T-helper 1 cell treated with Interleukin-12 subunit alpha and Interleukin-12 subunit beta and Interleukin-4 antibody, amounts not matched to agents 30 μg/mL and 1 μg/mL, for 36 hours (primary cell): ENCODE data around the gene C1orf159.
"Not testable (repeated sequence)": the region's sequence is repeated elsewhere in the genome, so short reads cannot be mapped to it uniquely, and the experiment has no call there.

ENCODE experiments used
- H3K27ac Mint-ChIP-seq: one replicate; pipeline ENCODE4 v1.8.0; 2021; ENCODE audit warnings: mild to moderate bottlenecking, mixed read lengths
- H3K27me3 Mint-ChIP-seq: one replicate; pipeline ENCODE4 v1.8.0; 2021; ENCODE audit warnings: low read depth, mixed read lengths
- H3K36me3 Mint-ChIP-seq: one replicate; pipeline ENCODE4 v1.8.0; 2021; ENCODE audit warnings: low read depth, mixed read lengths
- H3K4me1 Mint-ChIP-seq: one replicate; pipeline ENCODE4 v1.8.0; 2021; ENCODE audit warnings: low read depth, mixed read lengths
- H3K4me3 Mint-ChIP-seq: one replicate; pipeline ENCODE4 v1.8.0; 2021; ENCODE audit warnings: mild to moderate bottlenecking, moderate library complexity, mixed read lengths
- H3K9me3 Mint-ChIP-seq: one replicate; pipeline ENCODE4 v1.8.0; 2021; ENCODE audit warnings: mixed read lengths

C1orf159 gene

DNA sequence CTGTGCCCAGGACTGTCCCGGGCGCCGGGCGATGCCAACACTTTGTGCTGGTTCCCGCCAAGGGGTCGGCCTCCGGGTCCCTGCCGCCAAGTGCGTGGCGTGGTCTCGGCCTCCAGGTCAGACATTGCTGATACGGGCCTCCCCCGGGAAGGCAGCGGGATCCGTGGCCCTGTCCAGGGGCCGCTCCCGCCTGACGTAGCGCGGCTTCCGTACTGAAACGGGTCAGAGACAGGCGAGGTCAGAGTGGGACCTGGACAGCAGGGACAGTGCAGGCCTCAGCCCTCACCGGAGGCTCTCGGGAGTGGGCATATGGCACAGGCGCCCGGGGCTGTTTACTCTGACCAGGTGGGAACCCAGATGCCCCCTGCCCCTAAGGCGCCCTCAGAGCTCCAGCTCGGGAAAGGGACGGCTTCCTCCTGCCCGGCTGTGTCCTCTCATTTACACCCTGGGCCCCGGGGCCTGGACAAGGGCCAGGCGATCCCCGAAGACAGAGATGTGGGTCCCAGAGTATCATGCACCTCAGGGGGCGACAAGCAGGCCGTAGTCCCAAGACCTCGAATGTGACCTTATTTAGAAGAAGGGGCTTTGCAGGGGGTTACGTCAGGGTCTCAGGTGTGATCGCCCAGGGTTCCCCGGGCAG is 33.0 kb downstream of the C1orf159 start:
- Mint-ChIP-seq H3K27me3 (no peaks in the 10 kb centered on the region), H3K4me3 (no peak overlapping the region), H3K4me1 (no peaks in the 10 kb centered on the region), H3K36me3 (peaks cover 1% of the 10 kb centered on the region), H3K27ac (no peak overlapping the region), H3K9me3 (no peaks in the 10 kb centered on the region)

DNA sequence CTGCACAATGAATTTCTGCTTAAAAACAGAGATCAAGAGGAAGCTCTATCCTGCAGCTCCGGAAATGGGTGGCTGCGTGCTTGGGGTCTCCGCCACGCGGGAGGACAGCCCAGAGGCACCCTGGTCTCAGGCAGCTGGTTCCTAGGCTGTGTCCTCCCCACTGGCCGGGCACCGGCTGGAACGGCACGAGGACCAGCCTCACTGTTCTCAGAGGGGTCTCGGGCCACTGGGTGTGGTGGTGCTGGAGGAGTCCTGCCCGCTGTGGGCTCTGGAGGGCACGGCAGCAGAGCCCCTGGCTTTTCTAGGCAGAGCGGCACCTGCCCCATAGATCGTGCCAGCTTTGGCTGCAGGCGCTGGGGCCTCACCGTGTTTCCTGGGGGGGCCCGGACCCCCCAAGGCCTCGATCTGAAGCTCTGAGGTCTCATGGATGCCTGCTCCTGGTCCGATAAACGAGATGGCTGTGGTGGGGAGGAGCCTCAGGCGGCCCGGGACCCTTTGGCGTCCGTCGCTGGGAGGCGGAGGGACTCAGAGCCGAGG is 33.6 kb downstream of the C1orf159 start:
- Mint-ChIP-seq H3K36me3 (peaks cover 1% of the 10 kb centered on the region), H3K27ac (no peak overlapping the region), H3K27me3 (no peaks in the 10 kb centered on the region), H3K9me3 (no peaks in the 10 kb centered on the region), H3K4me1 (no peaks in the 10 kb centered on the region), H3K4me3 (no peak overlapping the region)

DNA sequence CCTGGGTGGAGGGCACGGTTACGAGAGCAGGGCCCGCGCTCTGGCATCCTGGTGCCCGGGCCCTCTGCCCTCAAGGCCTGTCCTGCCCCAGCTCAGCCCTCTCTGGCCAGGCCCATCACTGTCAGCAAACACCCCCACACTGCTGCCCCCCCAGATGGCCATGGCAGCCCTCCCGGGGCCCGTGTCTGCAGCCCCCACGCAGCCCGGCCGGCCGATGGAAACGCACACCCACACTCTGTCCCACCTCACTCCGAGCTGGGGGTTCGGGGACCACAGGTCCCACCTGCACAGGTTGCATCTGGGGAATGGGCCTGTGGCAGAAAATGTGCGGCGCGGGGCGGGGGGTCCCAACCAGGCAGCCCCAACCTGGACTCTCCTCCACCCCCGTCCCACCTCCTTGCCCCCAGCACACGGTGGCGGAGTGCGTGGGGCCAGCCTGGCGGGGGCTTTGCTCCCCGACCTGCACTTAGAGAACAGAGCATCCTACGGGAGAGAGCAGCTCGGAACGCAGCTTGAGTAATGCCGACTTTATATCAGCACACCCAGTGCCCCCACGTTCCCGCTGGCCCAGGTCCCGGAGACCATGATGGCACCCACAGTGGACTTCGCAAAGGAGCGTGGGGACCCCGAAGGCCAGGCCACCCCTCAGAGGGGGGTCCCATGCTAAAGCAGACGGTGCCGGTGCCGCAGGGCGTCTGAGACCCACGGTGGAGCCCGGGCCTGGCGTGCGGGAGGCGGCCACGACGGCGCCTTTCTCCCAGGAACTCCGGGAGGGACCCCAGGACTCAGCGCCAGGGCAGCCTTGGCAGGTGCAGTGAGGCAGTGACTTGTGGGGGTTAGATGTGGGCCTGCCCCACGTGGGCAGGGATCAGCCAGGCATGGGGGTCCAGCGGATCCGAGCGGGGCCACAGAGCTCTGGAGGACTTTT is 34.3 kb downstream of the C1orf159 start:
- no peaks in the 10 kb centered on the region for H3K27me3 Mint-ChIP-seq
- H3K4me1 Mint-ChIP-seq, result no peaks in the 10 kb centered on the region
- H3K27ac Mint-ChIP-seq, result no peak overlapping the region
- peaks cover 1% of the 10 kb centered on the region for H3K36me3 Mint-ChIP-seq
- H3K4me3 Mint-ChIP-seq, result no peak overlapping the region
- H3K9me3 Mint-ChIP-seq, result no peaks in the 10 kb centered on the region

DNA sequence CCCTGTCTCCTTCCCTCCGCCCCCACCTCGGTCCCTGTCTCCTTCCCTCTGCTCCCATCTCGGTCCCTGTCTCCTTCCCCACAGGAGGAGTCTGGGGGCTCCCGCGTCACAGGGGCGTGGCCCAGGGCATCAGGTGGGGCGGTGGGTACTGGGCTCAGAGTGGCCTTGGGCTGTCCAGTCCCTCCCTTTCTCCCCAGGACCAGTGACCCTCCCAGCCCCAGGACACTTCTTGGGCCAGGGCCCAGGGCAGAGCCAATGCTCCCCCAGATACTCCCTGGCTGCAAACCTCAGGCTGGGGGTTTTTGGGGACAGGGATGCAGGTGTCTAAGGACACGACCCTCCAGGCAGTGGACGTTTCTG is 35.0 kb downstream of the C1orf159 start:
- Mint-ChIP-seq H3K27me3 (no peaks in the 10 kb centered on the region), H3K4me3 (no peak overlapping the region), H3K4me1 (no peaks in the 10 kb centered on the region), H3K27ac (no peak overlapping the region), H3K9me3 (no peaks in the 10 kb centered on the region), H3K36me3 (peaks cover 1% of the 10 kb centered on the region)

DNA sequence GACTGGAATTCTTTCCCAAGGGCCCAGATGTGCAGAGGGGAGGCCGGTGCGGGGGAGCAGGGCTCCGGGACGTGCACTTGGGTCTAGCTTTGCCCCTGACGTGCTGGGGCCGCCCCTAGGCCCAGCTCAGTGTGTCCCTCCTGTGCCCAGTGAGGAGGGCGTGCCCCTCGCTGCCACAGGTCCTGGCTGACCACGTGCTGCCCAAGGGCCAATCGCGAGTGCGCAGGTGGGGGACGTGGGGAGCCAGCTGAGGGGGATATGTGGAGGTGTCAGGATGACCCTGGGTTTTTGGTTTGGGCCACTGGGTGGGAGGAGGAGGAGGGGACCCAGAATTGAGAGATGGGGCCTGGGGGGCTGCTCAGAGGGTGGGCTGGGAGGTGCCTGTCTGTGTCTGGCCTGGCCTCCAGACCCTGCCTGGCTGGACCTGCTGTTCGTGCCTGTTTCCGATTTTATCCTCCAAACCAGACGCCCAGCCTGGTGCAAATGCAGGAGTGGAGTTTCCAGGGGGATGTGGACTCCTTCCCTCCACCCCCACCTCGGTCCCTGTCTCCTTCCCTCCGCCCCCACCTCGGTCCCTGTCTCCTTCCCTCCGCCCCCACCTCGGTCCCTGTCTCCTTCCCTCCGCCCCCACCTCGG is 35.6 kb downstream of the C1orf159 start:
- peaks cover 1% of the 10 kb centered on the region for H3K36me3 Mint-ChIP-seq
- no peaks in the 10 kb centered on the region for H3K27me3 Mint-ChIP-seq
- H3K27ac Mint-ChIP-seq, result no peak overlapping the region
- H3K9me3 Mint-ChIP-seq, result no peaks in the 10 kb centered on the region
- no peaks in the 10 kb centered on the region for H3K4me1 Mint-ChIP-seq
- H3K4me3 Mint-ChIP-seq, result no peak overlapping the region

DNA sequence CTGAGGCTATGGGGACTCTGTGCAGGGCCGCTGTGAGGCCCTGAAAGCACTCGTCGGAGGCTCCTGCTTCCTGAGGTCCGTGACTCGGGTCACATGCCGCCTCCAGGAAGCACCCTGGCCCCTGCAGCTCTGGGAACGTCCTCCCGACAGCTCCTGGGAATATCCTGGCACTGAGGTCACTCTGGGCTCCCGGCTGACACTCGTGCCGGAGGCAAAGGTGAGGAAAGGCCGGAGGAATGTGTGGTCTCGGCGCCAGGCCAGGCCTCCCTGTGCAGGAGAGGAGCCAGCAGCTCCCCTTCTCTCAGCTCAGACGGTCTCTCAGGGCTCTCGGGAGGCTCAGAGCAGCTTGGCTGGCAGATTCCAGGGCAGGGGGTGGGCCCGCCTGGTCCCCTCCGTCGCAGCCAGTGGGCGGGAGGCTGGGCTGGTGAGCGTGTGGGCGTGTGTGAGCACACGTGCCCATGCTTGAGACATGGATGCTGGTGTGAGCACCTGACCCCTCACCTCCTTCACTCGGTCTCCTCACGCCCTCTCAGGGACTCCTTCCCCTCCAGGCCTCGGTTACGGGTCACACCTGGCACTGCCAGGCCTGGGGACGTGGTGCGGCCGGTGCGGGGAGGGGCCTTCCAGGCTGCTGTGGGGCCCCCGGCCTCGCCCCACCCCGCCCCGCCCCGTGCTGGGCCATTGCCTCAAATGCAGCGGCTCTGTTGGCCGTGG is 36.3 kb downstream of the C1orf159 start:
- Mint-ChIP-seq H3K27ac (no peak overlapping the region), H3K36me3 (peaks cover 1% of the 10 kb centered on the region), H3K4me1 (no peaks in the 10 kb centered on the region), H3K9me3 (no peaks in the 10 kb centered on the region), H3K4me3 (no peak overlapping the region), H3K27me3 (no peaks in the 10 kb centered on the region)

DNA sequence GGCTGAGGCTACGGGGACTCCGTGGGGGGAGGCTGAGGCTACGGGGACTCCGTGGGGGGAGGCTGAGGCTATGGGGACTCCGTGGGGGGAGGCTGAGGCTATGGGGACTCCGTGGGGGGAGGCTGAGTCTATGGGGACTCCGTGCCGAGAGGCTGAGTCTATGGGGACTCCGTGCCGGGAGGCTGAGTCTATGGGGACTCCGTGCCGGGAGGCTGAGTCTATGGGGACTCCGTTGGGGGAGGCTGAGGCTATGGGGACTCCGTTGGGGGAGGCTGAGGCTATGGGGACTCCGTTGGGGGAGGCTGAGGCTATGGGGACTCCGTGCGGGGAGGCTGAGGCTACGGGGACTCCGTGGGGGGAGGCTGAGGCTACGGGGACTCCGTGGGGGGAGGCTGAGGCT is 38.5 kb downstream of the C1orf159 start:
- H3K27me3 Mint-ChIP-seq, H3K9me3 Mint-ChIP-seq, H3K27ac Mint-ChIP-seq, H3K4me1 Mint-ChIP-seq, H3K36me3 Mint-ChIP-seq, H3K4me3 Mint-ChIP-seq: not testable (repeated sequence)

DNA sequence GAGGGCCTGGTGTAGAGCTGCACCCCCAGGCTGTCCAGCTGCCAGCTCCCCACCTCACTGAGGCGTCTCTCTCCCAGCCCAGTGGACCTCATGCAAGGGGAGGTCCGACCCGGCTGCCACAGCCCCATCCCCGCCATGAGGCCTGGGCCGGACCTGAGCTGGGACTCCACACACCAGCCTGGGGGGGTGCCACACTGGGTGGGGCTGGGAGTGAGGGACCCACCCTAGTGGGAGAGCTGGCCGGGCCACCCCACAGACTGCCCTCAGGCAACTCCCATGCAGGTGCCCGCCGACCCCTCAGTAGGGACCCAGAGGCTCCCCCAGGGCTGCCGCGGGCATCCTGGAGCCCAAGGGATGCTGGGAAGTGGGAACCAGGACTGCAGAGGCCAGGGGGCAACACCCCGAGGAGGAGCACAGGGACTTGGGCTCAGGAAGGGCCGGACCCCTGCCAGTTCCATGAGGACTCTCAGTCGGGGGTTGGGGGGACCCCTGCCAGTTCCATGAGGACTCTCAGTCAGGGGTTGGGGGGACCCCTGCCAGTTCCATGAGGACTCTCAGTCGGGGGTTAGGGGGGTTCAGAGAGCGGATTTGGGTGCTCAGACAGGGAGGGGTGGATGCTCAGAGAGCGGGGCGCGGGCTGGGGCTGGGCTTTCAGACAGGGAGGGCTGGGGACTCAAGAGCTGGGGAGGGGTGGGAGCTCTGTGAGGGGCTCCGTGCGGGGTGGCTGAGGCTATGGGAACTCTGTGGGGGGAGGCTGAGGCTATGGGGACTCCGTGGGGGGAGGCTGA is 40.5 kb downstream of the C1orf159 start:
- no peak overlapping the region for H3K4me3 Mint-ChIP-seq

DNA sequence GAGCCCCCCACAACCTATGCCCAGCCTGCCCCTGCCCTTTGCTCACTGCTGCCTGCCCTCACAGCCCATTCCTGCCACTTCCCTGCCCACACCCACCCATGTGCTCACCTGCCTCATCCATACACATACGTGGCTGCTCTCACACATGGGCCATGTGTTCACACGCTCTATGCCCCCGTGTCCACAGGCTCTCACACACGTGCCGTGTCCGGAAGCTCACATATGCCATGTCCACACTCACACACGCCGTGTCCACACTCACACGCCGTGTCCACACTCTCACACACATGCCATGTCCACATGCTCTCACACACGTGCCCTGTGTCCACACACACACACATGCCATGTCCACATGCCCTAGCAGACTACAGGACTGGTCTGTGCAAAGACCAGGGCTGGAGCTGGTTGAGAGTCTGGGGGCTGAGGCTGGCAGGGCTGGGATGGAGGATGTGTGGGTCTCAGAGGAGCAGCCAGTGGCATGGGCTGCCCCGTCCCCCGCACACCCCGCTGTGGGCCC is 41.2 kb downstream of the C1orf159 start:
- no peak overlapping the region for H3K4me3 Mint-ChIP-seq
- H3K9me3 Mint-ChIP-seq, result no peaks in the 10 kb centered on the region
- no peak overlapping the region for H3K27ac Mint-ChIP-seq
- no peaks in the 10 kb centered on the region for H3K27me3 Mint-ChIP-seq
- no peaks in the 10 kb centered on the region for H3K4me1 Mint-ChIP-seq
- H3K36me3 Mint-ChIP-seq, result no peaks in the 10 kb centered on the region

More for the DNA sequence above, 40.5 kb downstream of the C1orf159 start:
- Mint-ChIP-seq H3K36me3 (no peaks in the 10 kb centered on the region), H3K4me1 (no peaks in the 10 kb centered on the region), H3K27me3 (no peaks in the 10 kb centered on the region), H3K9me3 (no peaks in the 10 kb centered on the region), H3K27ac (no peak overlapping the region)

DNA sequence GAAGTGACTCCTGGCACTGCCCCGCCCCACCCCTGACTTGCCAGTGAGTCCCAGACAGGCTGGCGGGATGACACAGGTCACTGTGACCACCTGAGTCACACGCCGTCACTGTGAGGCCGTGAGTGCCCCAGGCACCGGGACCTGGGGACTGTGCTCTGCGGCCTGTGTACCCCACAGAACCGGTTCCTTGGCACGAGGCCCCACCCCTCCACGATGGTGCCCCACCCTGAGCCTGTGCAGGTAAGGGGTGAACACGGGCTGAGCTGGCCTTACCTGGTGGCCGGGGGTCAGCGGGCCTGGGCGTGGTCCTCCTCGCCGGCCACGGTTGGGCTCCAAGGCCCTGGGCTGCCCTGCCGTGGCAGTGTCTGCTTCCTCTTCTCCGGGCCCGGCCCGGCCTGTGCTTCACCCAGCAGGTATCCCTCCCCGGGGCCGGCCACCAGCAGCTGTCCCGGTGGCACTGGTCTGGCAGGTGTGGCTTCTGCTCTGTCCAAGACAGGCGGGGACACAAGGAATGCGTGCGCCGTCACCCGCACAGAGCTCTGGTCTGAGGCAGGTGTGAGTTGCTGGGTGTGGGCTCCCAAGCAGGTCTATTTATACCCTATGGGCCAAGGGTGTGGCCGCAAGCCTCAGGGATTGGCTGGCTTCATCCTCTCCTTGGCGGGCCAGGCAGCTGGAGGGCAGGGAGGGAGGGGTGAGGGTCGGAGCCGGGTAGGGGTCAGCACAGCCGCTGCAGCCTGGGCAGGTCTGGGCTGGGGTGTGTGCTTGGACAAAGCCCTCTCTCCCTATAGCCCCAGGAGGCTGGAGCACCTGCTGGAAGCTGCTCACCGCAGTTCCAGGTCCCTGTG is 41.9 kb downstream of the C1orf159 start, which contains the start of gene RNF223:
TSS of gene RNF223 (minus strand) at position 564 of the 845 bp plus-strand sequence. CDS start 1,740 bp downstream, outside the sequence.
- H3K9me3 Mint-ChIP-seq, result no peaks in the 10 kb centered on the region
- H3K36me3 Mint-ChIP-seq, result no peaks in the 10 kb centered on the region
- H3K27me3 Mint-ChIP-seq, result no peaks in the 10 kb centered on the region
- H3K4me3 Mint-ChIP-seq, result no peak within 1 kb of the TSS
- H3K27ac Mint-ChIP-seq, result no peak within 1 kb of the TSS
- no peaks in the 10 kb centered on the region for H3K4me1 Mint-ChIP-seq

DNA sequence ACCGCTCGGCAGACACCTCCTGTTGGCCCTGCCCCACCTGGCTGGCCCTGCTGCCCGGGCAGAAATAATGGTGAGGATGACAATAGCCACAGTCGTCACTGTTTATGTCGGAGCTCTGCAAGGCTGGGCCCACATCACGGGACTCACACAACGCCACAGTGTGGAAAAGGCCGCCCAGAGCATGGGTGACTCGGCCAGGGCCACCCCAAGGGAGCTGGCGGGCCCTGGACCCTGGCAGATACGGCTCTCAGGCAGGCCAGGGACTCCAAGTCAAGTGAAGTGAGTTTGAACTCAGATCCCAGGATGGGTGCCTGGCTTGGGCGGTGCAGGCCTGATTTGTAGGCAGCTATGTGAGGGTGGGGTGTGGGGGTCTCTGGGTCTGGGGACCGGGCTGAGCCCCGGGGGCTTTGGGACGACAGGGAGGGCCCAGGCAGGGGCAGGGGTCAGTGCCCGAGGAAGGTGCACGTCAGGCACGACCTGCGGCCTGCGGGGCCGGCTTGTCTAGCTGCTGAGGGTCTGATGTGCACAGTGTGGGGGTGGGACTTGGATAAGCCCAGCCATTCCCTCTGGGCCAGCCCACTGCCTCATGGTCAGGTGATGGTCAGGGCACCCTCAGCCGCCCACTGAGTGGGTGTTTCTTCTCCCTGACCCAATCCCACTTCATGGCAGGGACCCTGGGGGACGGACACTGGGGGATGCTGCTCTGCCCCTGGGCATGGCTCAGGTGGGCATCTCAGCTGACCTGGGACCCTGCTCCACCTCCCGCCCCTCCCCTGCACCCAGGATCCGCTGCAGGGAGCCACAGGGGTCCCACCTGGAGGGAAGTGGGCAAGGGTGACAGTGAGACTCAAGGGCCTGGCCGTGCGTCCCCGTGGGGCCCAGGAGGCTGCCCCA is 42.8 kb downstream of the C1orf159 start:
- H3K9me3 Mint-ChIP-seq, result no peaks in the 10 kb centered on the region
- no peak overlapping the region for H3K4me3 Mint-ChIP-seq
- no peaks in the 10 kb centered on the region for H3K27me3 Mint-ChIP-seq
- H3K4me1 Mint-ChIP-seq, result no peaks in the 10 kb centered on the region
- H3K27ac Mint-ChIP-seq, result no peak overlapping the region
- H3K36me3 Mint-ChIP-seq, result no peaks in the 10 kb centered on the region

DNA sequence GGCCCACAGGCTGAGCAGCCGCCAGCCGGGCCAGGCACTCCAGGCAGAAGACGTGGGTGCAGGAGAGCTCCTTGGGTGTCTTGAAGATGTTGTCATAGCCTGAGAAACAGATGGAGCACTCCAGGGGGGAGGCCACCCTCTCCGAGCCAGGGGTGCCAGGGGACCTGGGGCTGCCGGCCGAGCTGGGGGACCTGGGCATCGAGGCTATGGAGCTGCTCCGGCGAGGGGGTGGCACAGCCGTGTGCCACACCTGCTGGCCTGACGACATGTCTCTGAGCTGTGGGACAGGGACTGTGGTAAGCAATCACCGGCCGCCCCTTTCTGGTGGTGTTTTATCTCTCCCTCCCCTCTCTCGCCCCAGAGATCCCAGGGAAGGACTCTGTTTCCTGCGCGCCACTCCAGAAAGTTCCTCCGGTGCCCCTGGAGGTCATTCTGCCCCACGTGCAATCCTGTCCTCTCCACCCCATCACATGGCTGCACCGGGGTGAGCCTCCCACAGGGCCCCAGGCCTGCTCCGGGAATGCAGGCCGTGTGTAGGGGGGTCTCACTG is 43.5 kb downstream of the C1orf159 start:
- H3K27ac Mint-ChIP-seq, result no peak overlapping the region
- H3K4me3 Mint-ChIP-seq, result no peak overlapping the region
- H3K36me3 Mint-ChIP-seq, result no peaks in the 10 kb centered on the region
- H3K27me3 Mint-ChIP-seq, result no peaks in the 10 kb centered on the region
- H3K4me1 Mint-ChIP-seq, result no peaks in the 10 kb centered on the region
- no peaks in the 10 kb centered on the region for H3K9me3 Mint-ChIP-seq
